IPS DF 6.9 (cell line): ENCODE data around the gene CACNA2D4.

Experiments used
- DNase-seq: peaks from one replicate; pipeline ENCODE4 v3.0.0-alpha.2; 2013; ENCODE audit warnings: low read depth, low spot score
- H3K27ac ChIP-seq: one replicate; pipeline ENCODE4 v1.5.1; 2013; ENCODE audit warnings: low read length, control low read depth
- H3K27me3 ChIP-seq: 2 replicates; pipeline ENCODE4 v1.6.1; 2013; ENCODE audit warnings: mild to moderate bottlenecking, low read length; ENCODE audit not compliant: control insufficient read depth, insufficient read depth
- H3K36me3 ChIP-seq: 2 replicates; pipeline ENCODE4 v1.6.1; 2013; ENCODE audit warnings: low read length; ENCODE audit not compliant: control insufficient read depth, insufficient read depth
- H3K4me1 ChIP-seq: 2 replicates; pipeline ENCODE4 v1.6.1; 2013; ENCODE audit warnings: low read length; ENCODE audit not compliant: control insufficient read depth, insufficient read depth
- H3K4me3 ChIP-seq: 2 replicates; pipeline ENCODE4 v1.5.1; 2013; ENCODE audit warnings: mild to moderate bottlenecking, low read length
- H3K9me3 ChIP-seq: 2 replicates; pipeline ENCODE4 v1.6.1; 2013; ENCODE audit warnings: low read length, inconsistent platforms; ENCODE audit not compliant: control insufficient read depth, insufficient read depth
- WGBS: extraction: QIAGEN DNeasy Blood & Tissue Kit; methylation state at CpG from one replicate; pipeline ENCODE4 v1.1.7; 2013; ENCODE audit warnings: mixed read lengths, missing lambda C conversion rate; ENCODE audit not compliant: insufficient read length, insufficient coverage; 5-methylcytosine and 5-hydroxymethylcytosine counted together

CACNA2D4 gene

DNA sequence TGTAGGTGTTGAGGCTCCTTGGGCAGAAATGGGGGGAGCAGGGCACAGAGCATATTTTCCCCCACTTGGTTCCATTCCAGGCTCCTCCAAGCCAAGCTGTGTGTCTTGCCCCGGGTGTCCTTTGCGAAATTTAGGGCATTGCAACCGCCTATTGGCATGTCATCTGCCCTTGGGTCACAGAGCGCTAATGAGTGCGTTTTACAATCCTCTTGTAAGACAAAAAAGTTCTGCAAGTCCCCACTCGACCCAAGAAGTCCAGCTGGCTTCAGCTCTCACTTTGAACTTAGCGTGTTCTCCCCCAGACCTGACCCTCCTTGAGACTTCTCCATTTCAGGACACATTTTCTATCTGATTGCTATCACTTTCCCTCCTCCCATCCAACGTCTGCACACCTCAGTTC, 104.2 kb downstream of the CACNA2D4 start:
- Histone ChIP-seq H3K9me3 (no peaks in the 10 kb centered on the region), H3K27ac (no peak overlapping the region), H3K4me3 (no peak overlapping the region), H3K36me3 (no peaks in the 10 kb centered on the region), H3K4me1 (peaks cover under 1% of the 10 kb centered on the region; the same call in 1 of the 2 replicates), H3K27me3 (no peaks in the 10 kb centered on the region)
- WGBS, result no CpG with 5 or more reads among the region's 8 CpGs
- DNase-seq, result no peak

DNA sequence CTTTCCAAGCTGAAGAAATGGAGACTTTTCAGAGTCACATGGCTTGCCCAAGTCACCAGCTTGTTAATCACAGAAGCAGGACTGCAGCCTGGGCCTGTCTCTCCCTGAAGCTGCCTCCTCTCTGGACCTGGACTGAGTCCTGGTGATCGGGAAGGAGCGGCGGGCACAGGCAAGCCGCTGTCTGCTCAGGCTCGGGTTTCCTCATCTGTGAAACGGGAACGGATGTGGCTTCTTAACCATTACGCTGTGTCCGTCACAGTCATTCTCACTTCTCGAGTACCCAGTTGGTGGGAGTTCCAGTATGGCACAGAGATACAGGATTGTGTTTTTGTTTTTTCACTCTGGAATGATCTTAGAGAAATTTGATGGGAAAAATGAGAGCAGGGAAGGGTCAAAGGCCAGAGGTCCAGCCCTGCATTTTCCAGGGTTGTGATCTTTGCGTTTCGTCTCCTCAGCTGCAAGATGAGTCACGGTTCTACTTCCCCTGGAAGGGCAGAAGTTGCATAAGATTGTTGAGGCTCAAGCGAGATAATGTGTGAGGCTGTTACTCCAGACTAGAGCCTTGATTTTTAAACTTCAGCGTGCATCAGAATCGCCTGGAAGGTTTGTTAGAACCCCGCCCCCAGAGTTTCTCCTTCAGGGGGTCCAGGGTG, 105.7 kb downstream of the CACNA2D4 start:
- no peak for DNase-seq

DNA sequence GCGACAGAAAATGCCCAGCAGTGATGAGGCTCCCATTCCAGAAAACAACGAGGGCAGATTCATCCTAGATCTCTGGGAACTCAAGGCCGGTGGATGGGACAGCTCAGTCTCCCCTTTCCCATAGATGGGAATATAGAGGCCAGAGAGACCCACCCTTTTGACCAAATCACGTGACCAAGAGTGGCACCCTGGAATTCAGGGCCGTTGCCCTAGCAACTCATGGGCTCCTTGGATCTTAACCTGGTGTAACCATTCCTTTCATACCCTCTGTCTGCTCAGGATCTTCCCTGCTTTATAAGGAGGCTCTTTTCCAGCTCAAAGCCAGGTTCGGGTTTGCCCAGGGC, 106.5 kb downstream of the CACNA2D4 start:
- H3K4me1 ChIP-seq, result no peaks in the 10 kb centered on the region; the same call in 1 of the 2 replicates
- no peaks in the 10 kb centered on the region for H3K27me3 ChIP-seq
- H3K27ac ChIP-seq, result no peak overlapping the region
- no peak for DNase-seq
- no peaks in the 10 kb centered on the region for H3K36me3 ChIP-seq
- no peak overlapping the region for H3K4me3 ChIP-seq
- no peaks in the 10 kb centered on the region for H3K9me3 ChIP-seq
- WGBS, result no CpG with 5 or more reads among the region's 6 CpGs

More for the DNA sequence above, 105.7 kb downstream of the CACNA2D4 start:
- Histone ChIP-seq H3K36me3 (no peaks in the 10 kb centered on the region), H3K9me3 (no peaks in the 10 kb centered on the region), H3K27me3 (no peaks in the 10 kb centered on the region), H3K4me1 (no peaks in the 10 kb centered on the region; the same call in 1 of the 2 replicates), H3K27ac (no peak overlapping the region), H3K4me3 (no peak overlapping the region)
- WGBS, result no CpG with 5 or more reads among the region's 17 CpGs

DNA sequence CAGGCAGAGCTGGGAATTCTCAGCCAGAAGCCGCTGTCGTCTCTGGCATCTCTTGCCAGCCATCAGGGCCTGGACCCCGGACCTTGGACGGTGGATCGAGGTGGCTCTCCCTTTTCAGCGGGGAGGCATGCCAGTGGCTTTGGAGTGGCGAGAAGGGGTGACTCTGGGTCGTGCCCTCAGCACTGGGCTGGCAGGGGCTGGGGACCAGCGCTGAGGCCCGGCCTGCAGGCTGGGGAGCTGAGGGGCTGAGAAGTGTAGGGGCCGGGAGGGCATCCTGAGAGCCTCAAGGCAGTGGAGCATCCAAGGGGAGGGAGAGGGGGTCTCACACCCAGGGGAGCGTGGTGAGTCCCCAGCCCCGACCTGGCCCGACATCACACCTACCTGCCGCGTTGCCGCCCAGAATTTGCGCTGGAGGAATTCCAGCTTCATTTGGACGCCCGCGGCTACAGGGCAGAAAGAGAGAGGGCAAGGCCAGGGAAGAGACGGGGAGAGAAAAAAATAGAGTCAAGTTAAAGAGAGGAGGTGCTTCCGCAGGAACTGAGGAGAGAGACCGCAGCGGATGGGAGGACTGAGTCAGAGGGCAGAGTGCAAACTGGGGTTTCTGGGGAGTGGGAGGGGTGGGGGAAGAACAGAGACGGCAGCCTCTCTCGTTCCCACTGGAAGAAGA, 107.0 kb downstream of the CACNA2D4 start:
- no peak overlapping the region for H3K27ac ChIP-seq
- no CpG with 5 or more reads among the region's 27 CpGs for WGBS

DNA sequence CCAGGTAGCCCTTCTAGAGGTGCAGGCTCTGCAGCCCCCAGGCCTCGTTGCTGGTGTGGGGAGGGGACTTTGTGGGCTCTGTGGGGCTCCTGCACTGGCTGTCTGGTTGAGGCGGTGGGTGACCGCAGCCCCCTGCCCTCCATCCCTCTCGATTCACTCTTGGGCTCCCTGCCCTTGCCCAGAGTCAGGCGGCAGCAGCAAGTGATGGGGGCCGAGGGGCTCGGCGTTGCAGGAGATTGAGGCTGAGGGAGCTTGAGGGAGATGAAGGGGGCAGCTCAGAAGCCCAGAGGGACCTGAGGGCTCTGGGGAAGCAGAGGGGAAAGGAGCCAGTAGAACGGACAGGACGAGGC, 107.5 kb downstream of the CACNA2D4 start:
- no peaks in the 10 kb centered on the region; the same call in 1 of the 2 replicates for H3K4me1 ChIP-seq
- no peak overlapping the region for H3K4me3 ChIP-seq
- H3K27me3 ChIP-seq, result no peaks in the 10 kb centered on the region
- H3K27ac ChIP-seq, result no peak overlapping the region
- no peaks in the 10 kb centered on the region for H3K9me3 ChIP-seq
- no peaks in the 10 kb centered on the region for H3K36me3 ChIP-seq
- no CpG with 5 or more reads among the region's 10 CpGs for WGBS
- no peak for DNase-seq

More for the DNA sequence above, 107.0 kb downstream of the CACNA2D4 start:
- Histone ChIP-seq H3K4me3 (no peak overlapping the region), H3K9me3 (no peaks in the 10 kb centered on the region), H3K4me1 (no peaks in the 10 kb centered on the region; the same call in 1 of the 2 replicates), H3K27me3 (no peaks in the 10 kb centered on the region), H3K36me3 (no peaks in the 10 kb centered on the region)
- no peak for DNase-seq

DNA sequence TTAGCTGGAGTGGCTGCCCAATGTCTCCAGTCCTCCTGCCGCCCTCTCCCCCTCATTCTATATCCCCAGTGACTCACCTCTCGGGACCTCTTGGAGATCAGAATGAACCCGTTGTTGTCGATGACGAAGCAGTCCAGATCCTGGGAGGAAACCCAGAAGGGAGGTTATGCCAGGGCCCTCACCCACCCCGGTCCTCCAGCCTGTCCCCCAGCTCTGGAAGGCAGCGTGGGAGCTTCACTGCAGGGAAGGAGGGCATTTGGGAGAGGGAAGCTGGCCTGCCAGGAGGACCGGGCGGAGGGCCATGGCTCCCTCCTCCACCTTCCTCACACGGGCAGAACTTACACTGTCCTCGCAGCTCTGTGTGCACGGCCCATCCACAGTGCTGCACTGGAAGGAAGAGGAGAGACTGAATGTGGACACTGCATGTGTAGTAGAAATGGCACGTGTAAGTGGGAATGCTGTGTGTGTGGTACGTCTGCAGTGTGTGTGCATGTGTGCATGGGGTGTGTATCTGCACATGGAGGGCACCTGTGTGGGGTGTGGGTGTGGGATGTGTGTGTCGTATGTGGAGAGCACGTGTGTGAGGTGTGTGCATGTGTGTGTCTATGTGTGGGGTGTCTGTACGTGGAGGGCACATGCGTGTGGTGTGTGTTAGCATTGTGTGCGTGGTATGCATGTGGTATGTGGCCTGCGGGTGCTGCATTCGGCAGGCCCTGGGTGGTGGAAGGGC, 108.1 kb downstream of the CACNA2D4 start:
- no peak overlapping the region for H3K27ac ChIP-seq

DNA sequence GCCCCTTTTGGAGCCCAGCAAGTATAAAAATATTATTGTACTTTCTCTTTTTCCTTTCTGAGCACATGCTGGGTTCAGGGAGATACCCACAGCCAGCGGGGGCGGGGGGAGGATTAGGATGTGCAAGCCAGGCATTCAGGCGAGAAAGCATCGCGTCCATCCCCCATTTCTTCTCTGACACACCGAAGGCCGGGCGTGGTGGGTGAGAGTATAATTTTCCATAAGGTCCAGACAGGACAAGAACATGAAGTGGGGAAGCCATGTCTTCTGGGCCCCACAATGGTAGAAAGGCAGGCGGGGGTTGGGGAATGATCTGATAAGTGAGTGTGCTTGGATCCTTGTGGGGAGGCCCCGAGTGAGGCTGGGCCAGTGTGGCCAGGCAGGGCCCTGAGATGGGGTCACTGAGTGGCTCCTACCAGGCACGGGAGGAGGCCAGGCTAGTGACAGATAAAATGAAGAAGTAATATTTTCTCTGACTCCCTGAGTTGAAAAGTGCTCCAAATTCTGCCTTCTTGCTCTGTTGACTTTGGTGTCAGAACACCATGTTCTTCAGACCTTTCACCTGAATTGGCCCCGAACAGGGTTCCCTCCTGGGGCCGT, 108.8 kb downstream of the CACNA2D4 start:
- no peak overlapping the region for H3K27ac ChIP-seq
- H3K9me3 ChIP-seq, result no peaks in the 10 kb centered on the region
- WGBS, result no CpG with 5 or more reads among the region's 13 CpGs
- H3K27me3 ChIP-seq, result no peaks in the 10 kb centered on the region
- no peak for DNase-seq
- no peaks in the 10 kb centered on the region for H3K36me3 ChIP-seq
- no peaks in the 10 kb centered on the region; the same call in 1 of the 2 replicates for H3K4me1 ChIP-seq
- no peak overlapping the region for H3K4me3 ChIP-seq

More for the DNA sequence above, 108.1 kb downstream of the CACNA2D4 start:
- Histone ChIP-seq H3K27me3 (no peaks in the 10 kb centered on the region), H3K4me3 (no peak overlapping the region), H3K36me3 (no peaks in the 10 kb centered on the region), H3K9me3 (no peaks in the 10 kb centered on the region), H3K4me1 (no peaks in the 10 kb centered on the region; the same call in 1 of the 2 replicates)
- no CpG with 5 or more reads among the region's 21 CpGs for whole genome bisulfite sequencing
- DNase-seq, result no peak

DNA sequence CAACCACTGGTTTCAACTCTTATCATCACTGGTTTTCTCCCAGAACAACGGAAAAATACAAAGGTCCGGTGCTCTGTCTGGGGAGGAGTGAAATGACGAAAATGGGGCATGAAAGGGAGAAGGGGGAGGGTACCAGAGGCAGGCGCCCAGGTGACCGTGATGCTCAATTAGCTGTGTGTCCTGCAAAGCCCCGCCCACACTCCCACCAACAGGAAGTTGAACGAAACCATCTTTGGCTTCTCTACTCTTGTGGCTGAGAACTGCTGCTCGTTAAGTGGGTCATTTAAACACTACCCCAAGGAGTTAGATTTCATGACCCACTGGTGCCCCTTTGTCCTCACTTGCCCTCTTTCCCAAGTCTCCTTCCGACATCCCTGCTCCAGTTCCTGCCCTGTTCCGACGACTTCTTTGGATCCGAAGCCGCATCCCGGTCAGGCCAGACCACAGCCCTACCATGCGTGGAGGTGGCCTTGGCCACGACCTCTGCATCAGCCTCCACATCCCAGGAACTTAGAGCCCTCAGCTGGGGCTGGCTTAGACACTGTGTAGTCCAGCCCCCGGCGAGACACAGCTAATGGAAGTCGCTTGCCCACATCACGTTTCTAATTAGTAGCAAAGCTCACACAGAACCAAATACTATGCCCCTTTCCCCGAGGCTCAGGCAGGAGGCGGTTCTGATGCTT, 109.5 kb downstream of the CACNA2D4 start:
- H3K27me3 ChIP-seq, result no peaks in the 10 kb centered on the region
- no peaks in the 10 kb centered on the region for H3K36me3 ChIP-seq
- no peaks in the 10 kb centered on the region; the same call in 1 of the 2 replicates for H3K4me1 ChIP-seq
- DNase-seq, result no peak
- no peaks in the 10 kb centered on the region for H3K9me3 ChIP-seq
- H3K27ac ChIP-seq, result no peak overlapping the region
- no CpG with 5 or more reads among the region's 22 CpGs for WGBS
- H3K4me3 ChIP-seq, result no peak overlapping the region

DNA sequence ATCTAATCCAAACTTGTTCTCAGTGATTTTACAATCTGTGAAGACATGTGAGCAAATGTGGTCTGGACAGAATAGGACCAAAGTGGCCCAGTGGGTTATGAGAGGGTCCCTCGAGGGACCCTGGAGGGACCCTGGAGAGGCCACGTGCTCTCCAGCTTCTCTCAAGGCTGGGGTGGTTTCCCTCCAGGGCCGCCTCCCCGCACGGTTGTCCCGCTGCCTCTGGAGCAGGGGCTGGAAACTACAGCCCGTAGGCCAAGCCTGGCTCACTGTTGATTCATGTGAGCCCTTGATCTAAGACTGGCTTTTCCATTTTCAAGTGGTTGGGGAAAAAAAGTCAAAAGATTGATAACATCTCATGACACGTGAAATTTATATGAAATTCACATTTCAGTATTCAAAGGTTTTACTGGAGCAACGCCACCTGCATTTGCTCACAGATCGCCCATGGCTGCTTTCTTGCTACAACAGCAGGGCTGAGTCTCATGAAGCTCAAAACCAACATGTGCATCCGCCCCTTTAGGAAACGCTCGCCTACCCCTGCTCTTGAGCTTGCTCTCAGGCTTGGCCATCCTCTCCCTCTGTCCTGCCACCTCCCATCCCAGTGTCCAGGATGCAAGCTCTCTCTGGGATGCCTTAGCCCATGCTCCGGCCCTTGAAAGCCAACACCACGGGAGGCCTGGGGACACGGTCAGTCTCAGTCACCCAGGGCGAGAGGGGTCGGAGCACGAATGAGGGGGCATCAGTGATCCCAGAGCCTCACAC, 110.2 kb downstream of the CACNA2D4 start:
- H3K27ac ChIP-seq, result no peak overlapping the region
- no peaks in the 10 kb centered on the region for H3K36me3 ChIP-seq
- no peaks in the 10 kb centered on the region for H3K27me3 ChIP-seq
- no peak overlapping the region for H3K4me3 ChIP-seq
- H3K9me3 ChIP-seq, result no peaks in the 10 kb centered on the region
- no peak for DNase-seq
- no peaks in the 10 kb centered on the region; the same call in 1 of the 2 replicates for H3K4me1 ChIP-seq
- no CpG with 5 or more reads among the region's 19 CpGs for WGBS
